Hypothalamus (tissue), 51 donors: ENCODE results near the gene PRAME.
A peak's percentile ranks its signal among the peaks of the same experiment; 100 is the strongest.
"Not testable (repeated sequence)": the region's sequence is repeated elsewhere in the genome, so short reads cannot be mapped to it uniquely, and the experiment has no call there.

Experiments
- DNase-seq, 51 donors: peaks; one replicate each; lab custom pipeline; 2025; lab: John Stamatoyannopoulos, UW

Gene PRAME

GRCh38 chr22:22553735-22554586 lies 5.1 kb downstream of the PRAME start:
- no peak for DNase-seq

- DNase-seq: no peak
These were observed 5.9 kb downstream of the PRAME start for GRCh38 chr22:22553141-22553540.

GRCh38 chr22:22552630-22553029 lies 6.4 kb downstream of the PRAME start:
- peak in 1 of 51 donors; percentile 2 for DNase-seq

- no peak for DNase-seq
These were observed 8.2 kb downstream of the PRAME start for GRCh38 chr22:22550789-22551434.

- DNase-seq: no peak
These were observed 10.2 kb downstream of the PRAME start for GRCh38 chr22:22548910-22549309.

- no peak for DNase-seq
These were observed 10.7 kb downstream of the PRAME start for GRCh38 chr22:22548317-22548716.

- no peak for DNase-seq
These were observed 11.3 kb downstream of the PRAME start for GRCh38 chr22:22547692-22548300.

- no peak for DNase-seq
These were observed 11.8 kb downstream of the PRAME start for GRCh38 chr22:22547226-22547625.

- peak in 3 of 51 donors; percentile 0 to 15 (median 1) for DNase-seq
These were observed 12.6 kb downstream of the PRAME start for GRCh38 chr22:22546490-22546889.

- no peak for DNase-seq
These were observed 14.0 kb downstream of the PRAME start for GRCh38 chr22:22545084-22545483.

- DNase-seq: no peak
These were observed 20.7 kb downstream of the PRAME start for GRCh38 chr22:22538226-22538989.

- DNase-seq: no peak
These were observed 22.1 kb downstream of the PRAME start for GRCh38 chr22:22536916-22537315.

- DNase-seq: no peak
These were observed 22.6 kb downstream of the PRAME start for GRCh38 chr22:22536515-22536914.

- DNase-seq: no peak
These were observed 23.4 kb downstream of the PRAME start for GRCh38 chr22:22535662-22536061.

GRCh38 chr22:22534604-22535415 lies 24.3 kb downstream of the PRAME start:
- DNase-seq: no peak

- DNase-seq: no peak
These were observed 25.2 kb downstream of the PRAME start for GRCh38 chr22:22533863-22534262.

GRCh38 chr22:22533417-22533816 lies 25.6 kb downstream of the PRAME start:
- DNase-seq: no peak

- not testable (repeated sequence) for DNase-seq
These were observed 26.5 kb downstream of the PRAME start for GRCh38 chr22:22532547-22533071.

- DNase-seq: no peak
These were observed 27.1 kb downstream of the PRAME start for GRCh38 chr22:22531770-22532546.
